ENCODE measurements around the gene CPN1. TPM values are rescaled to one million over a fixed set of nuclear protein-coding genes. Genes with fewer than 3 reads are reported as not detected.
"Not testable (repeated sequence)": the region's sequence is repeated elsewhere in the genome, so short reads cannot be mapped to it uniquely, and the experiment has no call there.

The CPN1 gene
- total RNA-seq, 4 donors from 2014 or later, result not detected

- Histone ChIP-seq H3K9me3 (no peaks in the 10 kb centered on the region), H3K4me3 (no peak overlapping the region), H3K27ac (no peak overlapping the region), H3K4me1 (no peaks in the 10 kb centered on the region), H3K36me3 (no peaks in the 10 kb centered on the region), H3K27me3 (peaks cover 7% of the 10 kb centered on the region)
- no peak for TF ChIP-seq POLR2AphosphoS5 (IDR thresholded peaks at IDR 0.05)
- WGBS, result 47% methylated on average over 6 of the region's 6 CpGs
- DNase-seq (ENCODE audit: low spot score in 2 of 2), result no peak
Measured at GRCh38 chr10:100100651-100101184, 19.0 kb upstream of the CPN1 start.

- Histone ChIP-seq H3K27me3 (peaks cover 9% of the 10 kb centered on the region), H3K4me3 (no peak overlapping the region), H3K4me1 (no peaks in the 10 kb centered on the region), H3K9me3 (no peaks in the 10 kb centered on the region), H3K27ac (no peak overlapping the region), H3K36me3 (no peaks in the 10 kb centered on the region)
- WGBS, result 64% methylated on average over 6 of the region's 6 CpGs
- no peak for DNase-seq (ENCODE audit: low spot score in 2 of 2)
- TF ChIP-seq POLR2AphosphoS5 (IDR thresholded peaks at IDR 0.05), result no peak
- TF ChIP-seq EP300 (IDR thresholded peaks at IDR 0.05), result no peak
- no peak for TF ChIP-seq POLR2A (IDR thresholded peaks at IDR 0.05)
- TF ChIP-seq CTCF (IDR thresholded peaks at IDR 0.05), result no peak
Measured at GRCh38 chr10:100089241-100089640, 7.6 kb upstream of the CPN1 start.

GRCh38 chr10:100086708-100087107, 5.0 kb upstream of the CPN1 start:
- H3K36me3 ChIP-seq; DNase-seq (ENCODE audit: low spot score in 2 of 2); H3K9me3 ChIP-seq; H3K4me1 ChIP-seq; H3K27ac ChIP-seq; H3K4me3 ChIP-seq: not testable (repeated sequence)
- WGBS, result 86% methylated on average over 5 of the region's 5 CpGs
- peaks cover 12% of the 10 kb centered on the region for H3K27me3 ChIP-seq

- WGBS, result 50% methylated on average over 2 of the region's 2 CpGs
- Histone ChIP-seq H3K27me3 (peaks cover 17% of the 10 kb centered on the region), H3K27ac (no peak overlapping the region), H3K4me3 (no peak overlapping the region), H3K36me3 (no peaks in the 10 kb centered on the region), H3K4me1 (no peaks in the 10 kb centered on the region), H3K9me3 (no peaks in the 10 kb centered on the region)
- TF ChIP-seq POLR2AphosphoS5 (IDR thresholded peaks at IDR 0.05) (no peak), POLR2A (IDR thresholded peaks at IDR 0.05) (no peak)
- no peak for DNase-seq (ENCODE audit: low spot score in 2 of 2)
Measured at GRCh38 chr10:100085596-100085995, 3.9 kb upstream of the CPN1 start.

GRCh38 chr10:100083623-100084022, 2.0 kb upstream of the CPN1 start:
- TF ChIP-seq CTCF (IDR thresholded peaks at IDR 0.05), result no peak
- TF ChIP-seq EP300 (IDR thresholded peaks at IDR 0.05), result no peak
- TF ChIP-seq POLR2A (IDR thresholded peaks at IDR 0.05), result no peak
- no peak for TF ChIP-seq POLR2AphosphoS5 (IDR thresholded peaks at IDR 0.05)
- Histone ChIP-seq H3K4me1 (no peaks in the 10 kb centered on the region), H3K27ac (no peak overlapping the region), H3K9me3 (no peaks in the 10 kb centered on the region), H3K36me3 (no peaks in the 10 kb centered on the region), H3K27me3 (peaks cover 14% of the 10 kb centered on the region), H3K4me3 (no peak overlapping the region)
- WGBS, result 89% methylated on average over 1 of the region's 1 CpG
- DNase-seq (ENCODE audit: low spot score in 2 of 2), result no peak

GRCh38 chr10:100082276-100082675, 607 bp upstream of the CPN1 start:
- not testable (repeated sequence) for DNase-seq (ENCODE audit: low spot score in 2 of 2); H3K4me1 ChIP-seq; H3K4me3 ChIP-seq; H3K36me3 ChIP-seq; H3K9me3 ChIP-seq; H3K27ac ChIP-seq
- peaks cover 14% of the 10 kb centered on the region for H3K27me3 ChIP-seq

GRCh38 chr10:100076750-100077149, 4.9 kb downstream of the CPN1 start:
- no peak overlapping the region for H3K4me3 ChIP-seq
- TF ChIP-seq EP300 (IDR thresholded peaks at IDR 0.05), result no peak
- no peak overlapping the region for H3K27ac ChIP-seq
- H3K36me3 ChIP-seq, result no peaks in the 10 kb centered on the region
- DNase-seq (ENCODE audit: low spot score in 2 of 2), result no peak
- 59% methylated on average over 2 of the region's 2 CpGs for WGBS
- H3K9me3 ChIP-seq, result no peaks in the 10 kb centered on the region
- no peaks in the 10 kb centered on the region for H3K4me1 ChIP-seq
- peaks cover 11% of the 10 kb centered on the region for H3K27me3 ChIP-seq

- WGBS, result 92% methylated on average over 18 of the region's 18 CpGs
- H3K4me1 ChIP-seq, result no peaks in the 10 kb centered on the region
Measured at GRCh38 chr10:100075426-100076220, 6.0 kb downstream of the CPN1 start.

More at GRCh38 chr10:100075426-100076220, 6.0 kb downstream of the CPN1 start:
- TF ChIP-seq CTCF (IDR thresholded peaks at IDR 0.05) (no peak), EP300 (IDR thresholded peaks at IDR 0.05) (no peak), POLR2AphosphoS5 (IDR thresholded peaks at IDR 0.05) (no peak), POLR2A (IDR thresholded peaks at IDR 0.05) (no peak)
- peaks cover 7% of the 10 kb centered on the region for H3K27me3 ChIP-seq
- no peaks in the 10 kb centered on the region for H3K36me3 ChIP-seq
- no peak overlapping the region for H3K27ac ChIP-seq
- no peak overlapping the region for H3K4me3 ChIP-seq
- DNase-seq (ENCODE audit: low spot score in 2 of 2), result no peak
- H3K9me3 ChIP-seq, result no peaks in the 10 kb centered on the region
